Naive thymus-derived CD4-positive, alpha-beta T cell (primary cell): ENCODE data around the gene SYNGR4. TPM values are rescaled to one million over a fixed set of nuclear protein-coding genes. Genes with fewer than 3 reads are reported as not detected.

Source experiments
- ATAC-seq: fragments of 150-1000 bp; cut with Tn5 transposase; 2 replicates; pipeline ENCODE4 v1.10.0; 2021; ENCODE audit warnings: mild to moderate bottlenecking, moderate library complexity
- CTCF ChIA-PET: fragments of 350-600 bp; sonication (Branson Sonifier 250); formaldehyde crosslinking; loops from one replicate; lab custom pipeline; 2021; ENCODE audit warnings: antibody characterized with exemption; lab: Charles Lee
- POLR2A ChIA-PET: fragments of 350-600 bp; sonication (Branson Sonifier 250); formaldehyde crosslinking; loops from one replicate; lab custom pipeline; 2021; ENCODE audit warnings: antibody characterized with exemption, inconsistent platforms; lab: Charles Lee
- DNase-seq, 9 donors: peaks; one replicate each; pipeline versions ENCODE4 v3.0.0 to v3.0.0-alpha.2; 2020 to 2022; ENCODE audit warnings: mixed read lengths in 1 of 9
- H3K27ac ChIP-seq: one replicate; pipeline ENCODE4 v1.7.0; 2013; ENCODE audit warnings: mild to moderate bottlenecking, low read depth, low read length, moderate library complexity
- H3K27me3 ChIP-seq, 2 donors: one replicate each; pipeline ENCODE4 v1.7.0; 2013; ENCODE audit warnings: low read length in 2 of 2, mild to moderate bottlenecking in 2 of 2, moderate library complexity in 2 of 2; ENCODE audit not compliant: control insufficient read depth in 2 of 2, insufficient read depth in 2 of 2
- H3K36me3 ChIP-seq, 3 experiments: 1 replicate in 2 of 3; 2 replicates in 1 of 3; pipeline ENCODE4 v1.7.0; 2013; ENCODE audit warnings: low read length in 3 of 3, mild to moderate bottlenecking in 3 of 3, moderate library complexity in 1 of 3; ENCODE audit not compliant: insufficient read depth in 3 of 3, control insufficient read depth in 2 of 3
- H3K4me1 ChIP-seq, 2 donors: one replicate each; pipeline ENCODE4 v1.7.0; 2013; ENCODE audit warnings: low read length in 2 of 2, mild to moderate bottlenecking in 2 of 2, moderate library complexity in 1 of 2; ENCODE audit not compliant: control insufficient read depth in 2 of 2, insufficient read depth in 2 of 2
- H3K4me3 ChIP-seq: 2 replicates; pipeline ENCODE4 v1.7.0; 2013; ENCODE audit warnings: mild to moderate bottlenecking, low read length
- H3K9me3 ChIP-seq, 3 experiments: 1 replicate in 2 of 3; 2 replicates in 1 of 3; pipeline ENCODE4 v1.7.0; 2013; ENCODE audit warnings: low read length in 3 of 3; ENCODE audit not compliant: control insufficient read depth in 2 of 3
- H3K27ac Mint-ChIP-seq, 9 donors: one replicate each; pipeline ENCODE4 v1.8.0; 2020 to 2022; ENCODE audit warnings: mixed read lengths in 9 of 9, mild to moderate bottlenecking in 8 of 9, moderate library complexity in 5 of 9, inconsistent platforms in 2 of 9
- H3K27me3 Mint-ChIP-seq, 5 donors: one replicate each; pipeline ENCODE4 v1.8.0; 2021 to 2022; ENCODE audit warnings: mixed read lengths in 5 of 5, mild to moderate bottlenecking in 1 of 5
- H3K36me3 Mint-ChIP-seq, 5 donors: one replicate each; pipeline ENCODE4 v1.8.0; 2020 to 2022; ENCODE audit warnings: mixed read lengths in 5 of 5, mild to moderate bottlenecking in 3 of 5, inconsistent platforms in 1 of 5
- H3K4me1 Mint-ChIP-seq, 7 donors: one replicate each; pipeline ENCODE4 v1.8.0; 2020 to 2022; ENCODE audit warnings: mixed read lengths in 7 of 7, mild to moderate bottlenecking in 3 of 7, inconsistent platforms in 1 of 7
- H3K4me3 Mint-ChIP-seq, 10 donors: one replicate each; pipeline ENCODE4 v1.8.0; 2020 to 2022; ENCODE audit warnings: mild to moderate bottlenecking in 10 of 10, mixed read lengths in 10 of 10, moderate library complexity in 6 of 10, inconsistent platforms in 2 of 10
- H3K9me3 Mint-ChIP-seq, 11 donors: one replicate each; pipeline ENCODE4 v1.8.0; 2020 to 2022; ENCODE audit warnings: mixed read lengths in 11 of 11, mild to moderate bottlenecking in 4 of 11, inconsistent platforms in 1 of 11, moderate library complexity in 1 of 11
- intact Hi-C, 2 donors: fragments of 100-400 bp; cut with micrococcal nuclease; formaldehyde crosslinking; loops; one replicate each; pipeline ENCODE4 v1.15.1; 2023
- polyA plus RNA-seq, 2 donors: library from polyadenylated mRNA; unstranded; fragments of 300-500 nt; fragmentation: Illumina TruSeq; gene quantifications; one replicate each; pipeline ENCODE4 v1.2.3, GENCODE V29; 2021
- total RNA-seq, 6 experiments: library from RNA in 5 of 6; stranded (reverse) in 5 of 6; gene quantifications; 1 replicate in 5 of 6; 2 replicates in 1 of 6; pipeline ENCODE4 v1.2.3 and lab custom pipeline; 2021 to 2026

Gene SYNGR4
- total and polyA plus RNA-seq, 7 experiments from 2014 or later = not detected

DNA sequence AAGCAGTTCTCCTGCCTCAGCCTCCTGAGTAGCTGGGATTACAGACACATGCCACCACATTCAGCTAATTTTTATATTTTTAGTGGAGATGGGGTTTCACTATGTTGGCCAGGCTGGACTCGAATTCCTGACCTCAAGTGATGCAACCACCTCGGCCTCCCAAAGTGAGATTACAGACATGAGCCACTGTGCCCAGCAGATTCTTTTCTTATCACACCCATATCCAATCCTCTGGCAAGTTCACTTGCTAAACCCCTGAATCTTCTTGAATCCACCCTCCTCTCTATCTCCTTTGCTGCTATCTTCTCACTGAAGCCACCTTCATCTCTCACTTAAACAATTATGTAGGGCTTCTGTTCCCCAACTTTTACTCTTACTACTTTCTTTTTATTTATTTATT is 18.0 kb upstream of the SYNGR4 start:
- DNase-seq (no peak), ATAC-seq (no peak)
- POLR2A ChIA-PET = no interaction called here
- peaks cover 0 to 21% (median 3%) of the 10 kb centered on the region in 5 donors for H3K36me3 Mint-ChIP-seq
- no peaks in the 10 kb centered on the region for H3K27me3 ChIP-seq
- no peaks in the 10 kb centered on the region for H3K27me3 Mint-ChIP-seq
- H3K36me3 ChIP-seq = peaks cover 0 to 20% (median 0%) of the 10 kb centered on the region in 3 experiments
- intact Hi-C loops = no loop called here
- H3K4me3 ChIP-seq = no peak overlapping the region
- no peak overlapping the region for H3K4me3 Mint-ChIP-seq
- H3K27ac Mint-ChIP-seq = peak overlapping the region in 1 of 9 donors; percentile 59
- peaks cover 0 to 5% (median 2%) of the 10 kb centered on the region in 7 donors for H3K4me1 Mint-ChIP-seq
- H3K4me1 ChIP-seq = no peaks in the 10 kb centered on the region
- no peaks in the 10 kb centered on the region for H3K9me3 ChIP-seq
- CTCF ChIA-PET = no interaction called here
- no peaks in the 10 kb centered on the region for H3K9me3 Mint-ChIP-seq
- H3K27ac ChIP-seq = no peak overlapping the region

DNA sequence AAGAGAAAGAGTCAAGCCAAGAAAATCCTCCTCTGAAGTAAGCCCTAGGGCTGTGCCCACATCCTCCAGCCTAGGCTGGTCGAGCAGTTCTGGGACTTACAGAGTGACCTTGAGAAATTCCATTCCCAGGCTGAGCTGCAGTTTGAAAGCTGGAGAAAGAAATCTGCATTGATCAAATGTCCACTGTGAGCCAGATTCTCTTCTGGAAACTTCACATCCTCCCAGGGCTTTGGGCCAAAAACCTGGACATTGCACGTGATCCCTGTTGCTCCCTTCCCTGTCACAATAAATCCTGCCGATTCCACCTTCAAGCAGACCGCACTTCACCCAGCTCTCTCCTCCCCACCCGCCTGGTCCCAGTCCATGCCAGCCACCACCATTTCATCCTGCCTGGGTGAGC is 16.1 kb upstream of the SYNGR4 start:
- Mint-ChIP-seq H3K27ac (peak overlapping the region in 1 of 9 donors; percentile 7), H3K27me3 (no peaks in the 10 kb centered on the region), H3K9me3 (no peaks in the 10 kb centered on the region), H3K36me3 (peaks cover 0 to 15% (median 3%) of the 10 kb centered on the region in 5 donors), H3K4me3 (no peak overlapping the region), H3K4me1 (peaks cover 0 to 10% (median 3%) of the 10 kb centered on the region in 7 donors)
- CTCF ChIA-PET = no interaction called here
- no peak overlapping the region for H3K4me3 ChIP-seq
- H3K27ac ChIP-seq = no peak overlapping the region
- peaks cover 0 to 5% (median 0%) of the 10 kb centered on the region in 3 experiments for H3K36me3 ChIP-seq
- POLR2A ChIA-PET = no interaction called here
- H3K9me3 ChIP-seq = no peaks in the 10 kb centered on the region
- H3K27me3 ChIP-seq = no peaks in the 10 kb centered on the region
- intact Hi-C loops = no loop called here
- ATAC-seq (no peak), DNase-seq (no peak)
- no peaks in the 10 kb centered on the region for H3K4me1 ChIP-seq

DNA sequence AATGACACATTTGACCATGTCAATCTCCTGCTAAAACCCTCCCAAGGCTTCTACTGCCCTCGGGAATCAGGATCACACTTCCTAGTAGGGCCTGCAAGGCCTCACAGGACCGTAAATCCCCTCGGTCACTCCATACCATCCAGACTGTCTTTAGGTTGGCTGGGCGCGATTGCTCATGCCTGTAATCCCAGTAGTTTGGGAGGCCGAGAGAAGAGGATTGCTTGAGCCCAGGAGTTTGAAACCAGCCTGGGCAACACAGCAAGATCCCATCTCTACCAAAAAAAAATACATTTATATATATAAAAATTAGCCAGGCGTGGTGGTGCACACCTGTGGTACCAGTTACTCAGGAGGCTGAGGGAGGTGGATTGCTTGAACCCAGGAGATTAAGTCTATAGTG is 15.4 kb upstream of the SYNGR4 start:
- no peak for ATAC-seq
- no peak overlapping the region for H3K4me3 ChIP-seq
- H3K4me1 ChIP-seq = no peaks in the 10 kb centered on the region
- no peak for DNase-seq
- Mint-ChIP-seq H3K36me3 (peaks cover 0 to 9% (median 3%) of the 10 kb centered on the region in 5 donors), H3K4me1 (peaks cover 0 to 10% (median 3%) of the 10 kb centered on the region in 7 donors), H3K27me3 (no peaks in the 10 kb centered on the region), H3K9me3 (no peaks in the 10 kb centered on the region), H3K4me3 (no peak overlapping the region), H3K27ac (peak overlapping the region in 1 of 9 donors; percentile 36)
- POLR2A ChIA-PET = no interaction called here
- no peaks in the 10 kb centered on the region for H3K9me3 ChIP-seq
- CTCF ChIA-PET = no interaction called here
- H3K27me3 ChIP-seq = no peaks in the 10 kb centered on the region
- no peaks in the 10 kb centered on the region for H3K36me3 ChIP-seq
- intact Hi-C loops = no loop called here
- H3K27ac ChIP-seq = no peak overlapping the region

DNA sequence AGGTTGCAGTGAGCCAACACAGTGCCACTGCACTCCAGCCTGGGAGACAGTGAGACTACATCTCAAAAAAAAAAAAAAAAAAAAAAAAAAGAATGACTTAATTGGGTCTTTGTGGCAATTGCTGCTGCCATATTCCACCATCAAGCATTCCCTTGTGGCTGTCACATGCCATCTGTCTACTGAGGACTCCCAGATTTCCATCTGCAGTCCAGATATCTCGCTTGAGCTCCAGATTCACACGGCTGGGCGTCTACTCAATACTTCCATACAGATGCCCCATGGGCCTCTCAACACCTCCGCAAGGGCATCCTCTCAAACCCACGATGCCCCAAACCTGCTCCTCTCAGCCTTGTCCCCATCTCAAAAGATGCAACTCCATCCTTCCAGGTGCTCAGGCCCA is 13.3 kb upstream of the SYNGR4 start:
- no peaks in the 10 kb centered on the region for H3K9me3 ChIP-seq
- no peaks in the 10 kb centered on the region for H3K36me3 ChIP-seq
- no peaks in the 10 kb centered on the region for H3K27me3 ChIP-seq
- no peak for DNase-seq
- POLR2A ChIA-PET = no interaction called here
- CTCF ChIA-PET = interaction anchor here (0.7 to 1.5 kb wide), 3 partner anchors 10 to 233 kb away, joined by 4 to 5 read pairs (median 4); no protein-coding TSS in a partner anchor
- no peaks in the 10 kb centered on the region for H3K27me3 Mint-ChIP-seq
- H3K4me1 Mint-ChIP-seq = peaks cover 0 to 10% (median 3%) of the 10 kb centered on the region in 7 donors
- H3K27ac ChIP-seq = no peak overlapping the region
- H3K27ac Mint-ChIP-seq = peak overlapping the region in 1 of 9 donors; percentile 5
- no peaks in the 10 kb centered on the region for H3K9me3 Mint-ChIP-seq
- H3K4me1 ChIP-seq = no peaks in the 10 kb centered on the region
- no peak for ATAC-seq
- intact Hi-C loops = loop anchor here (1.0 to 2.0 kb wide), 4 partner anchors 16 to 257 kb away; no protein-coding TSS in a partner anchor
- peaks cover 0 to 9% (median 3%) of the 10 kb centered on the region in 5 donors for H3K36me3 Mint-ChIP-seq
- H3K4me3 Mint-ChIP-seq = no peak overlapping the region
- H3K4me3 ChIP-seq = no peak overlapping the region

- CTCF ChIA-PET = interaction anchor here (1.5 kb wide), 1 partner anchor 233 kb away, joined by 5 read pairs; no protein-coding TSS in a partner anchor
- H3K4me1 Mint-ChIP-seq = peaks cover 0 to 10% (median 3%) of the 10 kb centered on the region in 7 donors
Observed at GRCh38 chr19:48351341-48351752, 12.8 kb upstream of the SYNGR4 start.

DNA sequence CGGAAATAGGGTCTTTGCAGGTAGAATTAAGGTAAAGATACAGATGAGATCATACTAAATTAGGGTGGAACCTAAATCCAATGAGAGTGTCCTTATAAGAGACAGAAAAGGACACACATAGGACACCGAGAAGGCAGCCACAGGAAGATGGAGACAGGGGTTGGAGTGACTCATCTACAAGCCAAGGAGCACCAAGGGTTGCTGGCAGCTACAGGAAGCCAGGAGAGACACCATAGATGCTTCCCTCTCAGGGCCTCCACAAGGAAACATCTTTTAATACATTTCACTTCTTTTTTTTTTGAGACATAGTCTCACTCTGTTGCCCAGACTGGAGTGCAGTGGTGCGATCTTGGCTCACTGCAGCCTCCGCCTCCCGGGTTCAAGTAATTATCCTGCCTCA is 10.5 kb upstream of the SYNGR4 start:
- Histone ChIP-seq H3K27me3 (no peaks in the 10 kb centered on the region), H3K9me3 (no peaks in the 10 kb centered on the region), H3K4me3 (no peak overlapping the region), H3K36me3 (peaks cover 0 to 4% (median 0%) of the 10 kb centered on the region in 3 experiments), H3K27ac (no peak overlapping the region), H3K4me1 (no peaks in the 10 kb centered on the region)
- ATAC-seq (no peak), DNase-seq (no peak)
- Mint-ChIP-seq H3K9me3 (no peaks in the 10 kb centered on the region), H3K27ac (no peak overlapping the region), H3K36me3 (peaks cover 0 to 4% (median 0%) of the 10 kb centered on the region in 5 donors), H3K4me3 (no peak overlapping the region), H3K4me1 (peaks cover 0 to 9% (median 3%) of the 10 kb centered on the region in 7 donors), H3K27me3 (no peaks in the 10 kb centered on the region)
- CTCF ChIA-PET = no interaction called here
- POLR2A ChIA-PET = no interaction called here
- intact Hi-C loops = no loop called here

More at GRCh38 chr19:48351341-48351752, 12.8 kb upstream of the SYNGR4 start:
- H3K4me1 ChIP-seq = no peaks in the 10 kb centered on the region
- intact Hi-C loops = loop anchor here (1.0 to 2.0 kb wide), 4 partner anchors 17 to 257 kb away; no protein-coding TSS in a partner anchor
- no peak overlapping the region for H3K27ac ChIP-seq
- H3K27me3 Mint-ChIP-seq = no peaks in the 10 kb centered on the region
- no peaks in the 10 kb centered on the region for H3K27me3 ChIP-seq
- no peaks in the 10 kb centered on the region for H3K9me3 Mint-ChIP-seq
- H3K36me3 ChIP-seq = no peaks in the 10 kb centered on the region
- H3K4me3 Mint-ChIP-seq = peak overlapping the region in 1 of 10 donors; percentile 45
- H3K36me3 Mint-ChIP-seq = peaks cover 0 to 9% (median 3%) of the 10 kb centered on the region in 5 donors
- POLR2A ChIA-PET = no interaction called here
- peak; percentile 49 to 81 (median 64) for DNase-seq
- H3K27ac Mint-ChIP-seq = peak overlapping the region in 1 of 9 donors; percentile 5
- H3K9me3 ChIP-seq = no peaks in the 10 kb centered on the region
- H3K4me3 ChIP-seq = no peak overlapping the region
- ATAC-seq = peak; percentile 82
